IPS-18a (cell line): ENCODE measurements around the gene BEST1.

Experiments
- H3K27ac ChIP-seq: one replicate; pipeline ENCODE4 v1.5.1; 2013; ENCODE audit warnings: low read length
- H3K27me3 ChIP-seq: one replicate; pipeline ENCODE4 v1.6.1; 2013; ENCODE audit warnings: mild to moderate bottlenecking, low read length; ENCODE audit not compliant: control insufficient read depth, insufficient read depth
- H3K36me3 ChIP-seq: one replicate; pipeline ENCODE4 v1.6.1; 2013; ENCODE audit warnings: low read depth, low read length; ENCODE audit not compliant: control insufficient read depth
- H3K4me1 ChIP-seq: one replicate; pipeline ENCODE4 v1.6.1; 2013; ENCODE audit warnings: low read depth, low read length; ENCODE audit not compliant: control insufficient read depth
- H3K4me3 ChIP-seq: one replicate; pipeline ENCODE4 v1.5.1; 2013; ENCODE audit warnings: low read length
- H3K9ac ChIP-seq: one replicate; pipeline ENCODE4 v1.6.1; 2013; ENCODE audit warnings: mild to moderate bottlenecking, low read length, moderate library complexity
- H3K9me3 ChIP-seq: one replicate; pipeline ENCODE4 v1.6.1; 2013; ENCODE audit warnings: low read depth, low read length; ENCODE audit not compliant: control insufficient read depth

The BEST1 gene

GRCh38 chr11:61976813-61977475 lies 26.8 kb downstream of the BEST1 start:
- H3K9ac ChIP-seq, result no peak overlapping the region
- H3K4me3 ChIP-seq, result no peak overlapping the region
- peaks cover 32% of the 10 kb centered on the region for H3K27me3 ChIP-seq
- peaks cover 11% of the 10 kb centered on the region for H3K4me1 ChIP-seq
- no peaks in the 10 kb centered on the region for H3K36me3 ChIP-seq
- no peaks in the 10 kb centered on the region for H3K9me3 ChIP-seq
- no peak overlapping the region for H3K27ac ChIP-seq

- no peak overlapping the region for H3K9ac ChIP-seq
- H3K27ac ChIP-seq, result no peak overlapping the region
- no peak overlapping the region for H3K4me3 ChIP-seq
Measured at GRCh38 chr11:61978703-61979661, 28.8 kb downstream of the BEST1 start.

GRCh38 chr11:61980783-61981541 lies 30.8 kb downstream of the BEST1 start:
- Histone ChIP-seq H3K9me3 (no peaks in the 10 kb centered on the region), H3K36me3 (no peaks in the 10 kb centered on the region), H3K27me3 (peaks cover 58% of the 10 kb centered on the region), H3K9ac (no peak overlapping the region), H3K4me3 (no peak overlapping the region), H3K4me1 (peaks cover 4% of the 10 kb centered on the region), H3K27ac (no peak overlapping the region)

More at GRCh38 chr11:61978703-61979661, 28.8 kb downstream of the BEST1 start:
- H3K9me3 ChIP-seq, result no peaks in the 10 kb centered on the region
- no peaks in the 10 kb centered on the region for H3K36me3 ChIP-seq
- H3K4me1 ChIP-seq, result peaks cover 4% of the 10 kb centered on the region
- peaks cover 46% of the 10 kb centered on the region for H3K27me3 ChIP-seq

- H3K4me1 ChIP-seq, result peaks cover 4% of the 10 kb centered on the region
- H3K36me3 ChIP-seq, result no peaks in the 10 kb centered on the region
- no peak overlapping the region for H3K9ac ChIP-seq
- H3K9me3 ChIP-seq, result no peaks in the 10 kb centered on the region
- H3K27ac ChIP-seq, result no peak overlapping the region
- H3K27me3 ChIP-seq, result peaks cover 58% of the 10 kb centered on the region
- no peak overlapping the region for H3K4me3 ChIP-seq
Measured at GRCh38 chr11:61983419-61983818, 33.3 kb downstream of the BEST1 start.

DNA sequence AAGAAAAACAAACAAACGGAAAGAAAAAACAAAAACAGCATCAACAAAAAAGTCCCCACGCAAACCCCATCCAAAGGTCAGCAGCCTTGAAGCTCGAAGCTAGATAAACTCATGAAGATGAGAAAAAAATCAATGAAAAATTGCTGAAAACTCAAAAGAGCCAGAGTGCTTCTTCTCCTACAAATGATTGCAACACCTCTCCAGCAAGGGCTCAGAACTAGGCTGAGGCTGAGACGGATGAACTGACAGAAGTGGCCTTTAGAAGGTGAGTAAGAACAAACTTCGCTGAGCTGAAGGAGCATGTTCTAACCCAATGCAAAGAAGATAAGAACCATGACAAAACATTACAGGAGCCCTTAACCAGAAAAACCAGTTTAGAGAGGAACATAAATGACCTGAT lies 35.7 kb downstream of the BEST1 start:
- no peaks in the 10 kb centered on the region for H3K9me3 ChIP-seq
- H3K36me3 ChIP-seq, result no peaks in the 10 kb centered on the region
- H3K4me3 ChIP-seq, result no peak overlapping the region
- peaks cover 36% of the 10 kb centered on the region for H3K27me3 ChIP-seq
- H3K9ac ChIP-seq, result no peak overlapping the region
- no peak overlapping the region for H3K27ac ChIP-seq
- H3K4me1 ChIP-seq, result peaks cover 4% of the 10 kb centered on the region

- no peak overlapping the region for H3K9ac ChIP-seq
Measured at GRCh38 chr11:61994981-61995380, 44.8 kb downstream of the BEST1 start.

DNA sequence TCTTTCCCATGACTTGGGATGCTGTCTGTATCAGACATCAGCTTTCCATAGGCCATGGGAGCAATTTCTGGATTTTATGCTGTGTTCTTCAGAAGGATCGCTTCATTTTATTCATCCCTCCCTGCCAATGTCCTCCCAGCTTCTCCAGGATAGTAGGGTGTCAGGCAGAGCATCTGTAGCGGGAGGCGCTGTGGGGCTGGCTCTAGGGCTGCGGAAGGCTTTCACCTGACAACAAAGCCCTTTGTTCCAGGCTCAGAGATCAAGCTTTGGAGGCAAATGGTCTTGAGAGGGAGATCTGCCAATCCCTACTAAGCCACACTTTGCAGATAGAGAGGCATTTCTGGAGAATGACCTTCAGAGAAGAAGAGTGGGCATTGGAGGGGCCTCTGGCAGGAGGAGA lies 46.8 kb downstream of the BEST1 start:
- Histone ChIP-seq H3K9me3 (peaks cover 6% of the 10 kb centered on the region), H3K36me3 (no peaks in the 10 kb centered on the region), H3K4me3 (no peak overlapping the region), H3K27ac (no peak overlapping the region), H3K9ac (no peak overlapping the region), H3K4me1 (no peaks in the 10 kb centered on the region), H3K27me3 (no peaks in the 10 kb centered on the region)

More at GRCh38 chr11:61994981-61995380, 44.8 kb downstream of the BEST1 start:
- Histone ChIP-seq H3K27me3 (no peaks in the 10 kb centered on the region), H3K27ac (no peak overlapping the region), H3K4me3 (no peak overlapping the region), H3K4me1 (no peaks in the 10 kb centered on the region), H3K9me3 (peaks cover 6% of the 10 kb centered on the region), H3K36me3 (no peaks in the 10 kb centered on the region)

DNA sequence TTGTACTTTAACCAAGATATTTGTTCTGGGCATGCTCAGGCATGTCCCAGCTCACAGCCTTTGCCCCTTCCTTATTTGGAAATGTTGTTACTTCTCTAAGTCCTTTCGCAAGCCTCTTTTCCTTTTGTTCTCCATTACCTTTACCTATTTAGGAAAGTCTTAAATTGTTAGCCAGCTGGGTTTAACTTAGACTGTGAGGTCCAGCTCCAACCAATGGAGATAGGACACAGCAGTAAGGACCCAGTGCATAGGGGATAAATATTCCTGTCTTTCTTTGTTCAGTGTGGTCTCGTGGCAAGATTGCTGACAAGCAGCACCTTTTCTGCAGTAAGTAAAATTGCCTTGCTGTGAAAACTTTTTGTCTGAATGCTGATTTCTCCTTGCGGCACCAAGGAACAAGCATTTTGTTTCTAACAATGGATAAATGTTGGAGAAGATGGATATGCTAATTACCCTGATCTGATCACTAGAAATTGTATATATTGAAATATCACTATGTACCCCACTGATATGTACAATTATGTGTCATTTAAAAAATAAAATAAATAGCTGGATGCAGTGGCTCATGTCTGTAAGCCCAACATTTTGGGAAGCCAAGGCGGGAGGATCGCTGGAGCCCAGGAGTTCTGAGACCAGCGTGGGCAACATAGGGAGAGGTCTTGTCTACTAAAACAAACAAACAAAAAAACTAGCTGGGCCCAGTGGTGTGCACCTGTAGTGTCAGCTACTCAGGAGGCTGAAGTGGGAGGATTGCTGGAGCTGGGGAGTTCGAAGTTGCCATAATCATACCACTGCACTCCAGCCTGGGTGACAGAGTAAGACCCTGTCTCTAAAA lies 49.2 kb downstream of the BEST1 start:
- Histone ChIP-seq H3K9ac (no peak overlapping the region), H3K27ac (no peak overlapping the region)

DNA sequence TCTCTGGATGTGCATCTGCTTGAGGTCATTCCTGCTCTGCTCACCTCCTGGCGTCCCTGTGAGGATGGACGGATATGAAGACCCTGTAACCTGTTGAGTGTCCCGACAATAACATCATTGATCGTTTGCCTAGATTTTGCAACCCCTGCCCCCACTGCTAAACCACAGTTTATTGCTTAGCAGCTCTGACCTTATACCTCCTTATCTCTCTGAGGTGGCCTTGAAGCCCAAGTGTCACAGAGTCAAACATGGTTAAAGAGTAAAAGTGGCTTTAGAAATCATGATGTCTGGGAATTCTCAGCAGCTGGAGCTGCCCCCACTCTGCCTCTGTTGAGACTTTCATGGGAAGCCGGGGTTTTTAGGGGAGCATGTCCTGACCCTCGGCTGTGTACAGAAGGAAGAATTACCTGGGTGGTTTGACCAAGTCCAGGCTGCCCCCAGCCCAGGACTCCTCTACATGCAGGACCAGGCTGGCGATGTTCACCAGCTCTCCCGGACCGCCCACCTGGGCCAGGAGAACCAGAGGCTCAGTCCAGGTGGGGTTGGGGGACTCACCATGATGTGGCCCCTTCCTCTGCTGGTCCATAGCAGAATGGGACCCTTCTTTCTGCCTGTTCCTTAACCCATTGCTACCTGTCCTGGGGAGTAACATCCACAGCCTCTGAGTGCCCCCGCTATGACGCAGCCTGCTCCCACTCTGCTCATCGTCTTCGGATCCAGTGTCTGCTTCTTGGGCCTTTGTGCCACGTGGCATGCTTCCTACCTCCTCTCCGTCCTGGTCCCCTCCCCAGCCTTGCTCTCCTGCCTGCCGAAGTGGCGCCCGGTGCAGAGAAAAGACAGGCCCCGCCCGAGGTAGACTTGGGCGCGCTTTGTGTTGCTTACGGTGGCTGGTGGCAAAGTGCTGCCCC lies 50.6 kb downstream of the BEST1 start:
- Histone ChIP-seq H3K27ac (no peak overlapping the region), H3K27me3 (no peaks in the 10 kb centered on the region), H3K9me3 (peaks cover 6% of the 10 kb centered on the region), H3K4me1 (no peaks in the 10 kb centered on the region), H3K9ac (no peak overlapping the region), H3K4me3 (no peak overlapping the region), H3K36me3 (no peaks in the 10 kb centered on the region)

More for the DNA sequence above, 49.2 kb downstream of the BEST1 start:
- Histone ChIP-seq H3K4me1 (no peaks in the 10 kb centered on the region), H3K36me3 (no peaks in the 10 kb centered on the region), H3K9me3 (peaks cover 6% of the 10 kb centered on the region), H3K4me3 (no peak overlapping the region), H3K27me3 (no peaks in the 10 kb centered on the region)
